GM23338 (cell line): ENCODE measurements around the gene KCTD8.

ENCODE experiments used
- CREB1 ChIP-seq: fragments of 250-450 bp; sonication (Bioruptor Pico); IDR thresholded peaks from 2 replicates; pipeline ENCODE4 v1.5.0; 2020; ENCODE audit warnings: low read depth, mild to moderate bottlenecking, moderate library complexity
- EZH2 ChIP-seq: fragments of 200-600 bp; sonication (generic); IDR thresholded peaks from one replicate; pipeline ENCODE4 v1.8.0; 2017; ENCODE audit warnings: antibody characterized with exemption, mild to moderate bottlenecking, low read depth; ENCODE audit not compliant: unreplicated experiment
- EZH2phosphoT487 ChIP-seq: fragments of 200-600 bp; sonication (generic); IDR thresholded peaks from one replicate; pipeline ENCODE4 v1.8.1; 2018; ENCODE audit warnings: antibody characterized with exemption; ENCODE audit not compliant: unreplicated experiment
- JUNB ChIP-seq: IDR thresholded peaks from one replicate; pipeline ENCODE4 v1.6.1; 2016; ENCODE audit warnings: antibody characterized with exemption; ENCODE audit not compliant: unreplicated experiment
- POLR2AphosphoS5 ChIP-seq: IDR thresholded peaks from 2 replicates; pipeline ENCODE4 v1.6.1; 2016; ENCODE audit warnings: antibody characterized with exemption, low read depth
- TF ChIP-seq, protein P1 (sequence below), 2 experiments: fragments of 200-600 bp in 1 of 2; sonication (generic) in 1 of 2; conservative IDR thresholded peaks; 2 replicates each; pipeline versions ENCODE4 v1.5.1 to v1.6.1; 2016 to 2017; ENCODE audit warnings: antibody characterized with exemption in 2 of 2, low read depth in 2 of 2, mild to moderate bottlenecking in 2 of 2, moderate library complexity in 1 of 2

DNA sequence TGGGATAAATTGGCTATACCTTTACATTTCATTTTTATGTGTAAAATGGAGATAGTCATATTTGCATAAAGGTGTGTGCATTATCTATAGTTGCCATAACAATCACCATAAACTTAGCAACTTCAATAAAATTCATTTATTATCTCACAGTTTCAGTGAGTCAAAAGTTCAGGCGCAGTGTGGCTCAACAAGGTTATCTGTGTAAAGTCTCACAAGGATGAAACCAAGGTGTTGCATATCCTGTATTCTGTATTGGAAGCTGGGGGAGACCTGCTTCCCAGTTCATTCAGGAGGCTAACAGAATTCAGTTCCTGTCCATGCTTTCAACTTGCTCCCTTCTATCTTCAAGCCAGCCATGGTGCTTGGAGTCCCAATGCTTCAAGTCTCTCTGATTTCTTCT, 169.5 kb downstream of the KCTD8 start:
- TF ChIP-seq EZH2, result no peak
- TF ChIP-seq POLR2AphosphoS5, result no peak
- TF ChIP-seq, protein P1, sequence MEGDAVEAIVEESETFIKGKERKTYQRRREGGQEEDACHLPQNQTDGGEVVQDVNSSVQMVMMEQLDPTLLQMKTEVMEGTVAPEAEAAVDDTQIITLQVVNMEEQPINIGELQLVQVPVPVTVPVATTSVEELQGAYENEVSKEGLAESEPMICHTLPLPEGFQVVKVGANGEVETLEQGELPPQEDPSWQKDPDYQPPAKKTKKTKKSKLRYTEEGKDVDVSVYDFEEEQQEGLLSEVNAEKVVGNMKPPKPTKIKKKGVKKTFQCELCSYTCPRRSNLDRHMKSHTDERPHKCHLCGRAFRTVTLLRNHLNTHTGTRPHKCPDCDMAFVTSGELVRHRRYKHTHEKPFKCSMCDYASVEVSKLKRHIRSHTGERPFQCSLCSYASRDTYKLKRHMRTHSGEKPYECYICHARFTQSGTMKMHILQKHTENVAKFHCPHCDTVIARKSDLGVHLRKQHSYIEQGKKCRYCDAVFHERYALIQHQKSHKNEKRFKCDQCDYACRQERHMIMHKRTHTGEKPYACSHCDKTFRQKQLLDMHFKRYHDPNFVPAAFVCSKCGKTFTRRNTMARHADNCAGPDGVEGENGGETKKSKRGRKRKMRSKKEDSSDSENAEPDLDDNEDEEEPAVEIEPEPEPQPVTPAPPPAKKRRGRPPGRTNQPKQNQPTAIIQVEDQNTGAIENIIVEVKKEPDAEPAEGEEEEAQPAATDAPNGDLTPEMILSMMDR (conservative IDR thresholded peaks at IDR 0.05; ENCODE audit: low read depth in 2 of 2), result no peak
- TF ChIP-seq CREB1 (CRISPR knock-in tag), result no peak
- no peak for TF ChIP-seq JUNB
- no peak for TF ChIP-seq EZH2phosphoT487
